HG03558 (cell line): Measurements from ENCODE around the gene GM2A.
A peak's percentile ranks its signal among the peaks of the same experiment; 100 is the strongest.
"Not testable (repeated sequence)": the region's sequence is repeated elsewhere in the genome, so short reads cannot be mapped to it uniquely, and the experiment has no call there.

ENCODE experiments used
- ATAC-seq: cut with Tn5 transposase; IDR thresholded peaks from one replicate; pipeline ENCODE4 v1.9.1; 2021; ENCODE audit warnings: moderate number of reproducible peaks; ENCODE audit not compliant: unreplicated experiment; ENCODE audit errors: extremely low read depth

GM2A gene

DNA sequence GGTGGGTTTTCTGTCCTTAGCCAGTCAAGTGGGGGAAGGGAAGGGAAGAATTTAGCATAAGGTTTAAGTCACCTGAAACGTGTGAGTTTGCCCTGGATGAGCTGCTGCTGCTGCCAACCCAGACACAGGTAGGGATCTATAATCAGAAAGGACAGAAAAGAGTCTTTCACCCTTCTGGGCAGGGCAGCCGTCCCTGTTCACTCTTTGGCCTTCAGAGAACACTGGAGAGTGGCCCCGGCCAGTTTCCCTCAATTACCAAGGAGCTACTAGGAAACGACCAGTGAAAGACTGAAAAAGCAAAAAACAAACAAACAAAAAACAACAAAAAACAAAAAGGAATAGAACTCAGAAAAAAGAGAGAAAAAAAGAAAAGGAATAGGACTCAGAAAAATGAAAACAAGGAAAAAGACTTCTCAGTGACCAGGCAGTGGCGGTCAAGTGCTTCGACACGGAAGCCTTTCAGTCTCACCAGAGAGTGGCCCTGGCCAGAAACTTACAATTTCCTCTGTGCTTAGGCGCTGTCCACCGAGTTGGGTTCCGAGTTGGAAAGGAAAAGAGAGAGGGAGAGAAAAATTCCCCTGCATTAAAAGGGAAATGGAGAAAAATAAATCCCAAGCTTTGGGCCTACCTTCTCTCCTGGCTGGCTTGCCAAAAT lies 2.5 kb upstream of the GM2A start:
- no peak for ATAC-seq

DNA sequence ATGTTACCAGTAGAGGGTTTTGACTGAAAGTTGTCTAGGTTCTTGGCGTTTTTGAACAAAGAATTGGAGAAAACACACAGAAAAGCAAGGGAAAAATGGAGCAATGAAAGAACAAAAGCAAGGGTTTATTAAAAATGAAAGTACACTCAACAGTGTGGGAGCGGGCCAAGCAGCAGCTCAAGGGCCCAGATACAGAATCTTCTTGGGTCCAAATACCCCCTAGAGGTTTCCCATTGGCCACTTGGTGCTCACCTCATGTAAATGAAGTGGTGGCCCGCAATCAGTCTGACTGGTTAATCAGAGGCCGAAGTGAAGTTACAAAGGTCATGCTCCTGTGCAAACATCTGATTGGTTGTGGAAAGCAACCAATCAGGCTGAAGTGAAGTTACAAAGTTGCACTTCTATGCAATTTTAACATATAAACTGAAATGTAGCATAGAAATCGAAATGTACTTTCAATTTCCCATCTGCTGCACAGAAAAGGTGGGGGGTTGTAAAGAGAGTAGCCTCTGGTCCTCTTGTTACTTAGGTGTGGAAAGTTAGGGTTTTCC lies 1.9 kb upstream of the GM2A start:
- ATAC-seq = no peak

DNA sequence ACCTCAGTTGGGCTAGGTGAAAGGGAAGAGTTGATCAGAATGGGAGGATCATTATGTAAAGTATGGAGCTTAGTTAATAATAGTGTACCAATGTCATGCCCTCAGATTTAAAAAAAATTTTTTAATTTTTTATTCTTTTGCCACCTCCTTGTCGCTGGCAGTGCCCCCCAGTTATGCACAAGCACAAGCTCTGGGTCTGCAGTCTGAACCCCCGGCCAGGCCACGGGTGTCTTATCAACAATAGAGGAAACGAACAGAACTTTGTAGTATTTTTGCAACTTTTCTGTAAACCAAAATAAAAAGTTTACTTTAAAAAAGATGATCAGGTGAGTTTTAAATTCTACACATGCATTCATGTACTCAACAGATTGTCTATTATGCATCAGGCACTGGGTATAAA lies 1.4 kb upstream of the GM2A start:
- ATAC-seq = no peak

DNA sequence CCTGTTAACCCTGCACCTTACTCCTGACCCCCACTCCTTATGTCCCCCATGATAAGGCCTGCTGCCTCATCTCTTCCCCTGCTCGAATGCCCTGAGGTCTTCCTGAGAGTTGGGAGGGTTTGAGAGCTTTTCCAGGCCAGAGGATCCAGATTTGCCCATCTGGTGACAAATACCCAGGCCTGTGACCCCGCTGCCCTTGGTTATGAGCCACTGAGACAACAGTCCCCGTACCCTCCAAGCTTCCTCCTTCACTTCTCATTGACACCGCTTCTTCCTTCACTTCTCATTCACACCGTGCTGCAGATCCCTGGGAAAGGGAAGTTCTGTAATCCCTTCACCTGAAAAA lies 593 bp downstream of the GM2A start:
- ATAC-seq = no peak

DNA sequence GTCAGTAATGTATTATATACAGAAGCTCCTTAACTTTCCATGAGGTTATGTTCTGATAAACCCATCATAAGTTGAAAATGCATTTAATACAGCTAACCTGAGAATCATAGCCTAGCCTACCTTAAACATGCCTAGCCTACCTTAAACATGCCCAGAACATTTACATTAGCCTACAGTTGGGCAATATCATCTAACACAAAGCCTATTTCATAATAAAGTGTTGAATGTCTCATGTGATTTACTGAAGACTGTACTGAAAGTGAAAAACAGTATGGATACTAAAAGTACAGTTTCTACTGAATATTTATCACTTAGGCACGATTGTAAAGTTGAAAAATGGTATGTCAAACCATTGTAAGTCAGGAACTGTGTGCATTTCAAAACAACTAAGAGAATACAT lies 1.6 kb downstream of the GM2A start:
- no peak for ATAC-seq

DNA sequence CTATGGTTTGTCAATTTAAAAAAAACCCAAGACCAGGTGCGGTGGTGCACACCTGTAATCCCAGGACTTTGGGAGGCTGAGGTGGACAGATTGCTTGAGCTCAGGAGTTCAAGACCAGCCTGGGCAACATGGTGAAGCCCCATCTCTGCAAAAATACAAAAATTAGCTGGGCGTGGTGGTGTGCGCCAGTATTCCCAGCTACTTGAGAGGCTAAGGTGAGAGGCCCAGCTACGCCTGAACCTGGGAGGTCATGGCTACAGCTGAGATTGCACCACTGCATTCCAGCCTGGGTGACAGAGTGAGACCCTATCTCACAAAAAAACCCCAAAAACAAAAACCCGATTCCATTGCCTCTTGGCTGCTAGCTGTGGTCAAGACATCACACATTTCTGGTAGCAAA lies 2.0 kb downstream of the GM2A start:
- not testable (repeated sequence) for ATAC-seq

DNA sequence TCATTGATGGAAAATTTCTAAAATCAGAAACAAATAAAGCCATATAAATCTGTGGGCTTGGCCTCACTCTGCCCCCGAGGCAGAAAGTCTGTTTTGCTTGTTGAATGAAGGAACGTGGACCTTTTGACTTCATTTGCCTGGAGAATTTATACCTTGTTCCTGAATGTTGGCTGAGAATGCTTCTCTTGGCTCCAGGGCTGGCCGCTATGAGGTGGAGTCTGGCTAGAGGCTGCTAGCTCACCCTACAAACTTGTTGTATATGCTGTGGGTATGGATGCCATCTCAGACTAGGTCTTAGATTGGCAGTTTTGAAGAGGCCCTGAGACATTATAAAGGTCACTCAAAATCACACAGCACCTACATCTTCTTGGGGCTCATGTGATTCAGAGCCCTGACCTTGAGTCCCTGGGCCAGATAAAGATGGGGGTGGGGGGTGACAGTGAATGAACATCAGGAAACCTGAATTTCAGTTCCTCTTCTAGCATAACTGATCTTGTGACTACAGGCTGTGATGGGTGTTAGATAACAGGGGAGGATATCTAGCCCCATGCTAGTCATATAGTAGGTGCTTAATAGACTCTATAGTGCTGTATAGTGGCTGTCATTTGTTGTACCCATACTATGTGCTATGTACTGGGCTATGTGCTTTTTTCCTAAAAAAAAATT lies 2.8 kb downstream of the GM2A start:
- ATAC-seq = no peak

DNA sequence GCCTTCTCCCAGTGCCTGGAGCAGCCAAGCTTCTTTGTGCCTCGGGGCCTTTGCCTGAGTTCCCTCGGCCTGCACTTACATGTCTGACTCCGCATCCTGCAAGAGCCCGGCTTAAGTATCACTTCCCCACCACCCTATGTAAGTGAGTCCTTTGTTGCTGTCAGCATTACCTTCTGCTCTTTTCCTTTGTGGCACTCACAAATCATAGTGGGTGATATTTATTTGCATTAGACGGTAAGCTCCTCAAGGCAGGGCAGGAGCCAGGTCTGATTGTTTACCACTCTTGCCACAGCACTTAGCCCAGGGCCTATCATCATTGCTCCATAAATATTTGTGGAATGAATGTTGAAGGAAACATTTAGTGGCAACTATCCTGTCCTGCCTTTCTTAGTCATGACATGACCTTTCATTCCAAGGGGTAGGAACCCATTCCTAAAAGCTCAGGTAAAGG lies 4.8 kb downstream of the GM2A start:
- peak; percentile 23 for ATAC-seq

DNA sequence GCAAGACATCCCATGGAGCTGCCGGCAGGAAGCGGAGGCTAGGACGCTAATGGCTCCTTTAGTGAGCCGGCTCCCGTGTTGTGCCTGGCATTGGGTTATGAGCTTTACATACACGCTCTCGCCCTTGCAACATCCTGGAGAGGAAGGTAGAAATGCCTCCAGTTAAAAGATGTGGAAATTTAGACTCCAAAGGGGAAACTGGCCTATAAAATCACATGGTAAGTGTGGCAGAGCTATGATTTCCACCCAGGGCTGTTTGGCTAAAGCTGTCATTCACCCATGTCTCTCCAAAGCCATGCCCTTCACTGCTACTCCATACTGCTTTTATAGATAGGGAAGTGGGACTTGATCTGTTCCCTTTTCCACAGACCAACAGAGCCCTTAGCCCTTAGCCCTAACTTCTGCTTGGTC lies 5.2 kb downstream of the GM2A start:
- no peak for ATAC-seq

DNA sequence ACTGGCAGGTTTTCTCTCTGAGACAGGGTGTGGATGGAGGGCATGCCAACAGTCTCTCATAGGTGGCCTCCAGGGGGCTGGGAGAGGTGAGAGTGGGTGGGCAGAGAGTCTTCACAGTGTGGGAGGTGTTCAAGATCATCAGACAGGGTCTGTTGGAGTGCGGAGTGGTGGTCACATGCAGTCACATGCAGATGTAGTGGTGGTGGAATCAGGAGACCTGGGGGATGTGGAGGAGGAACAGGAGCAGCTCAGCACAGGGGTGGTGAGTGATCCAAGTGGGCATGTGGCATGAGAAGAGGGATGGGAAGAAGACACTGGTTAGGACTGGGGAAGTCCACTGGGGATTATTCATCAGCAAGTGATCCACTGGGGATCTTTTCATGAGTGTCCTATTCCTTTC lies 5.8 kb downstream of the GM2A start:
- ATAC-seq = no peak

DNA sequence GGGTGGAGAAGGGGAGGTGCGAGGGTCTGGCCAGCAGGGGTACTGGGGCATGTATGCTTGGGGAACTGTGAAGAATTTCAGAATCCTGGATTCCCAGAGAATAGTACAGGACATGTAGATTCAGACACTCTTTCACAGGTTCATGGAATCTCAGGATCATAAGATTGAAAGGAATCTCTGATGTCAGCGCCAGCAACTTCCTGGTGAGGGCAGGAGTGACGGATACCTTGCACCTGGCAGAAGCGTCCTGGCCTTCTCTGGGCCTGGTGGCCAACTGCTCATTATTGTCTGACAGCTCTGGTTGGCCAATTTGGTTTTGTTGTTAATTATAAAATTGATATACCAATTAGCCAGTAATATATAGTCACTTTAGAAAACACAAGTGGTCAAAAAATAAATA lies 6.9 kb downstream of the GM2A start:
- no peak for ATAC-seq

DNA sequence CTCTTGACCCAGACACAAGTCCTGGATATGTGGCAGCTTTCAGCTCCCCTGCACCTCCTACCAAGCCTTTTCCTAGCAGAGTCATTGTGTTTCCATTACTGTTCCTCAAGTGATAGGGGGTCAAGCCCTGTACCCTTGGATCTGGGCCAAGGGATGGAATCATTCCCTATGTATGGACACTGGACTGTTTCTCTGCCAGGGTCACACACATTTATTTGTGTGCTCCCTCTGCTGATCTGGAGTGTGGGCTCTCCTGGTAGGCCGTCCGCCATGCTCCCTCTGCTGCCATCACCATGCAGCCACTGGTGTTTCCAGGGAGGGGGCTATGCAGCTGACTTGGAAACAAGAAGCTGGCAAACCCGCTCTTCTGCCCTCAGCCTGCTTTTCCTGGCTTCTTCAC lies 9.5 kb downstream of the GM2A start:
- ATAC-seq = no peak

DNA sequence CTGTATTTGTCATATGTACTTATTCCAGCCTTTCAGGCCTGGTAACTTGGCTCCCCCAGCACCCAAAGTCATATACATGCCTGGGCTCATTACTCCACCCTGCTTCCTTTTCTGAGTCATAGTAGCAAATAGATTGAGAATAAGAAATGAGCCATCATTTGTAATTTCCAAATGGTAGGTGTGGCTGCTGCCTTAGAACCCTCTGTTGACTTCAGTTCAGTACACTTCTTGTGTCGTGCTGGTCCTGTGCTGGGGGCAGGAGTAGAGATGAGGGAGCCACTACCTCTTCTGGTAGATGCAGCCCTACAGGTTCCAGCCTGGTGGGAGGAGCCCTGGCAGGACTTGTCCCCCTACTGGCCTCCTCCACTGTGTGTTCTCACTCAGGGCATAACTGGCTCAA lies 11.1 kb downstream of the GM2A start:
- ATAC-seq = peak; percentile 61

DNA sequence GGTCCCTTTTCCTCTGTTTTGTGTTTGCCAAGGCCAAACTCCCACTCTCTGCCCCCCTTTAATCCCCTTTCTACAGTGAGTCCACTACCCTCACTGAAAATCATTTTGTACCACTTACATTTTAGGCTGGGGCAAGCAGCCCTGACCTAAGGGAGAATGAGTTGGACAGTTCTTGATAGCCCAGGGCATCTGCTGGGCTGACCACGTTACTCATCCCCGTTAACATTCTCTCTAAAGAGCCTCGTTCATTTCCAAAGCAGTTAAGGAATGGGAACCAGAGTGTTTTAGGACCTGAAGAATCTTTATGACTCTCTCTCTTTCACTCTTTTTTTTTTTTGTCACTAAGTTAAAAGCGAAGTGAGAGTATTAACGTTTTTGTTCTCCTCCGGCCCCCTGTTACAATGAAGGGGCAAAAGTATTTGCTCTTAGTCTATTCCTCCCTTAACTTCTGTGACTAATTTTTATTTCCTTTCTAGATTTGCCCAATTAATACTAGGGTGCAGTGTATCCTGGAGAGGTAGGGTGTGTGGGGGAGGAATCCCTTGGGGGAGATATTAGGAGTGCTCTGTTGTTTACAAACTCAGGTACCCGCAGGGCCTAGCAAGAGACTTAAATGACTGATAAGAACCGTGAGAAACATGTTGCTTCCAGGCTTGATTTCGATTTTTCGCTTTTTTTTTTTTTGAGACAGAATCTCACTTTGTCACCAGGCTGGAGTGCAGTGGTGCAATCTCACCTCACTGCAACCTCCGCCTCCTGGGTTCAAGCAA lies 14.7 kb downstream of the GM2A start:
- ATAC-seq = no peak

DNA sequence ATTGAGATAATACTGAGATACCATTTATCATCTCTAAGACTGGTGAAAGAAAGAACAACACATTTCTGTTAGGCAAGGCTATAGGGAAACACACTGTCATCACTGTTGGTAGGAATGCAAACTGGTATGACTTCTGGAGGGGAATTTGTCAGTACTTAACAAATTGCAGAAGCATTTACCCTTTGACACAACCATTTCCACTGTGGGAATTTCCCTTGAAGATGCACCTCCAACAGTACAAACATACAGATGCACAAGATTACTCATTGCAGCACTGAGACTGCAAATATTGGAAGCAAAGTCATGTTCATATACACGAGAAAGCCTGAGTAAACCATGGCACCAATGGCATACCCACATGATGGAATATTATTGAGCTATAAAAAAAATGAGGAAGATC lies 17.6 kb downstream of the GM2A start:
- ATAC-seq = peak; percentile 93

DNA sequence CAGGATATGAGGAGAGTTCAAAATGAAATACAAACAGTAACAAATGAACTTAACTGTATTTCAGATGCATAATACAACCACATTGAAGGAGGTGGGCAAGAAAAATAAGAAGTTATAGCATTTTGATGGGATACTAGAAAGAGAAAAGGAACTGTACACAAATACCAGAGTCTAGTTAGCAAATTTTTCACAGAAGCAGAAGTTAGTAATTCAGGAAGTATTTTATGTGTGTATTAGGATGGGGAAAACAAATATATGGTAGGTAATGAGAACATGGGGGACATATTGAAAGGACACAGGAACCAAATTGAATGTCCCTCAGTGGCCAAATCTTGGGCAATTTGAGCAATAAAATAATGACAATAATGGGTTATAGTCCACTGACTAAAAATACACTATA lies 18.4 kb downstream of the GM2A start:
- ATAC-seq = no peak

DNA sequence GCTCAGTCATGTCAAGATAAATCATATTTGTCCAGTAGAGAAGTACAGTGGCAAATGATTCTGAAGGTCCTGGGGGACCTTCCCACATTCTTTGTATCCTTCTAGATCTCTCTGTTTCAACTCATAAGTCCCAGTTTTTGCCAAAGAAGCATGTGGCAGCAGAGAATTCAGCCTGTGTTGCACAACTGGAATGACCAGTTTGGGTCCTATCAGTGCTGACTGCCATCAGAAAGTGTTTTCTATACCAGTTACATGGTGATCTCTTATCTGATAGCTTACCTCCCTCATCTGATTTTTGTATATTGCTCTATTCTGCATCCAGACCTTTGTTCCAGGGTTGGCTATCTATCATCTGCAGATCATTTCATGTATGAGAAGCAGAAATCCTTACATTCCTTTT lies 21.7 kb downstream of the GM2A start:
- ATAC-seq = no peak

DNA sequence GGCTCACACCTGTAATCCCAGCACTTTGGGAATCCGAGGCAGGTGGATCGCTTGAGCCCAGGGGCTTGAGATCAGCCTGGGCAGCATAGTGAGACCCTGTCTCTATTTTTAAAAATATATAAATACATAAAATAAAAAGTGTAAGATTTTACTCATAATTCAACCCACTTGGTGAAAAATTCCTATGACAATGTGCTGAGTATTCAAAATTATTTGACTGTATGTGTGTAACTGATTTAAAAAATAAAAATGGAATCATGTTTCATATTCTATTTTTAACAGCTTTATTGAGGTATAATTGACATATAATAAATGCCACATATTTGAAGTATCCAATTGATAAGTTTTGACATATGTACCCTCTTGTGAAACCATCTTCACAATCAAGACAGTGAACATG lies 22.8 kb downstream of the GM2A start:
- no peak for ATAC-seq

DNA sequence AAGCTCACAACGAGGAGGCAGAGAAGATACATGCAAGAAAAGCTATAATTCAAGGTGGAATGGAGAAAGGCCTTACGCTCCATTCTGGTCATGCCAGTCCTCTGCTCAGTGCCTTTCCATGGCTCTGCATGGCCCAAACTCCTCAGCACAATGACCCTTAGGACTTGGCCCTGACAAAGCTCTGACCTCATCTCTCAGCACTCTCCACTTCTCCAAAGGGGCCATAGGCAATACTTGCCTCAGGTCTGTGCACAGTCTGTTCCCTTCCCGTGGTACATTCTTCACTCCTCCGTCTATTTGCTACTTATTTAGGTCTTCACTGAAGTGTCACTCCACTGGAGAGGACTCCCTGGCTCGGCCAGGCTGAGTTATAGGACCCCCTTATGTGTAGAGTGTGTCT lies 25.9 kb downstream of the GM2A start:
- no peak for ATAC-seq

DNA sequence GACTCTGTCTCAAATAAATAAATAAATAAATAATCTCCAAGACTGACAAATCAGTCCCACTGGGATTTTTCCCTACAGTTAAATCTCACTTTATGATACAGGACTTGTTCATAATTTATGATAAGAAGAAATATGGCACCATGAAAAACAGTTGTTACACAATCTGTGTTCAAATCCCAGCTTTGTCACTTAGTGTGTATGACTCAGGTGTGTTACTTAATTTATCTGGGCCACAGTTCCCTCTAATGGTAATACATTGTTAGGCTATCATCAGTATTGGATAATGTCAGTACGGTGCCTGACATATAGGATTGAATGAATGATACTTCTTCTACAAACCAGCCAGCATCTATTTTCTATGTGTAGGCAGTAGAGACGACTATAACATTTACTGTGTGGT lies 27.5 kb downstream of the GM2A start:
- no peak for ATAC-seq

DNA sequence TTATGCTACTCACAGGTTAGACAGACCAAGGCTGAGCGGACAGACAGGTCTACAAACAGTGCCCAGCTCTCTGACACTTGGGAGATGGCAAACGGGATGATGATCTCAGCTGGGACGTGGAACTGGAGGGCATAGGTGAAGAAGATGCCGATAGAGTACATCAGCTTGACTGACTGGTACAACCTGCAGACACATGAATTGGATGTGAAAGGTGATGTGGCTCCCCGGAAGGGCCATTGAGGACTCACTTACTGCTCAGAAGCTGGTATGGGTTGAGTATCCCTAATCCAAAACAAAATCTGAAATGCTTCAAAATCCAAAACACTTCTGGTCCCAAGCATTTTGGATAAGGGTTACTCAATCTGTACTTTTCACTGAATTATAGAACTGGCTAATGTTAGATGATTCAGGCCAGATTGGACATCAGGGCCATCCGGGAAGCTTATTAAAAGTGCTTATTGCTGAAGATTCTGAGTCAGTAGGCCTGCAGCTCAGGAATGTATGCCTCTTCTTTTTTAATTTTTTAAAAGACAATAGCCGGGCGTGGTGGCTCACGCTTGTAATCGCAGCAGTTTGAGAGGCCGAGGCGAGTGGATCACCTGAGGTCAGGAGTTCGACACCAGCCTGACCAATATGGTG lies 28.1 kb downstream of the GM2A start:
- no peak for ATAC-seq
